Measurements from ENCODE around the gene PIN1.
"Not testable (repeated sequence)": the region's sequence is repeated elsewhere in the genome, so short reads cannot be mapped to it uniquely, and the experiment has no call there.

The PIN1 gene

DNA sequence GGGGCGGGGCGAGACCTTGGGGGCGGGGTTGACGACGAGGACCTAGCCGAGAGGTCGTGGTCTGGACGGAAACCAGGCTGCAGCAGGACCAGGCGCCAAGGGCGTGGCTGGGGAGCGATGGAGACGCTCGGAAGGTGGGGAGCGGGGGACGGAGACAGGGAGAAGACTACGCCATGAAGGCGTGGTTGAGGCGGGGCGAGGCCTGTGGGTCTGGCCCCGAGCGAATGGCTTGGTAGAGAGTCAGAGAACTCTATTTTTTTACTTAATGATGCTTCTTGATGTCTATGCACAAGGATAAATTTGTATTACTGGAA lies 15.6 kb upstream of the PIN1 start:
- H3K4me3 ChIP-seq (replicated peaks; ENCODE audit: low read depth, low read length) = peak overlapping the region; percentile 38
- DNase-seq (ENCODE audit: low read depth) = no peak
- TF ChIP-seq, protein P1, sequence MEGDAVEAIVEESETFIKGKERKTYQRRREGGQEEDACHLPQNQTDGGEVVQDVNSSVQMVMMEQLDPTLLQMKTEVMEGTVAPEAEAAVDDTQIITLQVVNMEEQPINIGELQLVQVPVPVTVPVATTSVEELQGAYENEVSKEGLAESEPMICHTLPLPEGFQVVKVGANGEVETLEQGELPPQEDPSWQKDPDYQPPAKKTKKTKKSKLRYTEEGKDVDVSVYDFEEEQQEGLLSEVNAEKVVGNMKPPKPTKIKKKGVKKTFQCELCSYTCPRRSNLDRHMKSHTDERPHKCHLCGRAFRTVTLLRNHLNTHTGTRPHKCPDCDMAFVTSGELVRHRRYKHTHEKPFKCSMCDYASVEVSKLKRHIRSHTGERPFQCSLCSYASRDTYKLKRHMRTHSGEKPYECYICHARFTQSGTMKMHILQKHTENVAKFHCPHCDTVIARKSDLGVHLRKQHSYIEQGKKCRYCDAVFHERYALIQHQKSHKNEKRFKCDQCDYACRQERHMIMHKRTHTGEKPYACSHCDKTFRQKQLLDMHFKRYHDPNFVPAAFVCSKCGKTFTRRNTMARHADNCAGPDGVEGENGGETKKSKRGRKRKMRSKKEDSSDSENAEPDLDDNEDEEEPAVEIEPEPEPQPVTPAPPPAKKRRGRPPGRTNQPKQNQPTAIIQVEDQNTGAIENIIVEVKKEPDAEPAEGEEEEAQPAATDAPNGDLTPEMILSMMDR (IDR thresholded peaks at IDR 0.05; ENCODE audit: low read length, missing control alignments) = no peak

DNA sequence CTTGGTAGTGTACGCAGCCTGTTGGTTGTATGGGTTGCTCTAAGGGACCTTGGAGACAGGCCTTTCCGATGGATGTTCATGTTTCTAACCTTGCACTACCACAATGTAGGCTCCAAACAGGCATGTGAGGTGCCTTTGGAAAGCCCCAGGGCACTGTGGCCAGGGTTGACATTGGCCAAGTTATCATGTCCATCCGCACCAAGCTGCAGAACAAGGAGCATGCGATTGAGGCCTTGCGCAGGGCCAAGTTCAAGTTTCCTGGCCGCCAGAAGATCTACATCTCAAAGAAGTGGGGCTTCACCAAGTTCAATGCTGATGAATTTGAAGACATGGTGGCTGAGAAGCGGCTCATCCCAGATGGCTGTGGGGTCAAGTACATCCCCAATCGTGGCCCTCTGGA lies 15.1 kb upstream of the PIN1 start:
- not testable (repeated sequence) for H3K4me3 ChIP-seq (replicated peaks; ENCODE audit: low read depth, low read length); DNase-seq (ENCODE audit: low read depth)

DNA sequence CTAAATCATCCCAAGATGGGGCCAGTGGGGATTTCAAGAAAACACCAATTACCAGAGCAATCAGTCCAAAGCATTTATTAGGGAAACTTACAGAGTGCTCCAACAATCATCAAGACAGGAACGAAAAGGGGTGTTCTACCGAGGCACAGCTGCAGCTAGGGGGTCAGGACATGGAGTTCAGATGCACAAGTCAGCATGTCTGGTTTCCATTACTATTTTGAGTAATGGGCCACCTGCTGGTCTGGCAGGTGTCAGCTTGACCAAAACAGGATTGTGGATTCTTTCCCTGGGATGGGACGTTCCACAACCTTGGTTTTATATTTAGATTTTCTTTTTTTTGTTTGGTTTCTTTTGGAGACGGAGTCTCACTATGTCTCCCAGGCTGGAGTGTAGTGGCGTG lies 11.3 kb upstream of the PIN1 start:
- TF ChIP-seq, protein P1 (IDR thresholded peaks at IDR 0.05; ENCODE audit: low read length, missing control alignments) = no peak
- H3K4me3 ChIP-seq (replicated peaks; ENCODE audit: low read depth, low read length) = no peak overlapping the region
- DNase-seq (ENCODE audit: low read depth) = no peak

DNA sequence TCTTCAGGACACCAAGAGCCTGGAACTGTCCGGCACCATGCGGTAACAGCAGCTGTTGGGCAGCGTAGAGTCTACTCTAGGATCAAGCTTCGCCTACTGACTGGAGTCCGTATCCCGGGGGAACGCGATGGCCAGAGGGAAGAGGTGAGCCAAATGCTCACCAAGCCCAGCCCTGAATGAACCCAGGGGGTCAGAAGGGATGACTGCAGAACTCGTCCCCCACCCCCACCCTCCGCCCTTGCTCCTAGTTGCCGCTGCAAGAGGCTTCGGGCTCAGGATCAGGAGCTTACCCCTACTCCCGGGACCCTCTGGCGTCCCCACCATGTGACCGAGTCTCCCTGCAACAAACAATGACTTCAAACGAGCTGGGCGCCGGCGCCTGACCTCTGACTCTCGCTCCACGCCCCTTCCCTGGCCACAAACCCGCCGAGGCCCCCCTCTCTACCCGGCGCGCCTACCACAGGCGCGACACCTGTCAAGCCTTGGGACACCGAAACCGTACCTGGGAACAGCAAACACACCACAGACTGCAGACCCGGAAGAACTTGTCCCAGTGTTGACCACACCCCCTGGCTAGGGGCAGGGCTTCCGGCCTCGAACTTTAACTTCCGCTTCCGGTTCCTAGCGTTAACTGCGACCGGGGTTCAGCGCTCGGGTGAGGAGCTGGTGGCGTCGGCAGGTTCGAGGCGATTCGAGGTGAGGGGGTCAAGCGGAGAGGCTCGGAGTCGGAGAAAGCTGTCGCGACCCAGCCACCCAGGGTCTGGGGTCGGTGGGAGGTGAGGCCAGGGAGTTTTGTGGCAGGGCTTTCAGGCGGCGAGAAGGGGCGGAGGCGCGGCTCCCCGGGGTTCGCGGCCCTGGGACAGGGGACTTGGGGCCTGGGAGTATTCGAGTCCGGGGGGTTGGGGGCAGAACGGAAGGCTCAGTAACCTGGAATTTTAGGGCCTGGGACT lies 7.6 kb upstream of the PIN1 start, which contains the start of gene UBL5:
Gene UBL5 (plus strand): TSS at position 630 of the 950 bp plus-strand sequence. CDS start 420 bp downstream, outside the sequence.
- TF ChIP-seq, protein P1 (IDR thresholded peaks at IDR 0.05; ENCODE audit: low read length, missing control alignments) = no peak
- peak; percentile 80 for DNase-seq (ENCODE audit: low read depth)
- peak within 1 kb of the TSS; percentile 95 for H3K4me3 ChIP-seq (replicated peaks; ENCODE audit: low read depth, low read length)

DNA sequence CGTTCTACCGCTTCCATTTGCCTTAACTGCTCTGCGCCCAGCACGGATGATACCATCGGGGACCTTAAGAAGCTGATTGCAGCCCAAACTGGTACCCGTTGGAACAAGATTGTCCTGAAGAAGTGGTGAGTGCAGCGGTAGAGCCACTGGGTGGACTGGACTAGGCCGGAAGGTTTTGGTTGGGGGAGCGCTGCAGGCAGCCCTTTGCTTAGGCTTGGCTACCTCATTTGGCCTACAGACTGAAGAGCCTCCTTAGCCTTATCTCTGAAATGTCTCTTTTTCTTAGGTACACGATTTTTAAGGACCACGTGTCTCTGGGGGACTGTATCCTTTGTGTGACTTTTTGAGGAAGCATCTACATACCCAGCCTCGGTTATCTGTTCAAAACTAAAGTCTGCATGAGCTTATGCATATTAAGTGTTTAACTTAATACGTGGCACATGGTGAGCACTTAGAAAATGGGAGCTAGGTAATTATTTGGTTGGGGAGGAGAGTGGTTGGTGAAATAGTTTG lies 6.5 kb upstream of the PIN1 start:
- peak overlapping the region; percentile 95 for H3K4me3 ChIP-seq (replicated peaks; ENCODE audit: low read depth, low read length)
- TF ChIP-seq, protein P1 (IDR thresholded peaks at IDR 0.05; ENCODE audit: low read length, missing control alignments) = no peak
- no peak for DNase-seq (ENCODE audit: low read depth)

DNA sequence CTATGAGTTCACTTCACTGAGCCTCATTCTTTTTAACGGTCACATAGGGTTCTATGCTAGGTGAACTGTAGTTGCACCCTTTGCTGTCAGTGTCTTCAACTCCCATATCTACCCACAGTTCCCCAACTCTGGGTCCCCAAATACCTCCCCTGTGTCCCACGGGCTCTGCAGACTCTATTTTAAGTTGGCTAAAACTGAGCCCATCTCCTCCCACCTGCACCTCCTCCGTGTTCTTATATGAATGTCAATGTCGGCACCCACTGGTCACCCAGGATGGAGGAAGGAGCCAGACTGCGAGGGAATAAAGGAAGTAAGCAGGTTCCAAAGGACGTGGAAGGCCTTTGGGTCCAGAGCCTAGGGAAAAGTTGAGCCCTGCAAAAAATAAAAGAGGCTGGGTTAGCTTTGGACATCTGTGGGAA lies 802 bp upstream of the PIN1 start:
- no peak for DNase-seq (ENCODE audit: low read depth)
- TF ChIP-seq, protein P1 (IDR thresholded peaks at IDR 0.05; ENCODE audit: low read length, missing control alignments) = no peak
- H3K4me3 ChIP-seq (replicated peaks; ENCODE audit: low read depth, low read length) = peak overlapping the region; percentile 79

DNA sequence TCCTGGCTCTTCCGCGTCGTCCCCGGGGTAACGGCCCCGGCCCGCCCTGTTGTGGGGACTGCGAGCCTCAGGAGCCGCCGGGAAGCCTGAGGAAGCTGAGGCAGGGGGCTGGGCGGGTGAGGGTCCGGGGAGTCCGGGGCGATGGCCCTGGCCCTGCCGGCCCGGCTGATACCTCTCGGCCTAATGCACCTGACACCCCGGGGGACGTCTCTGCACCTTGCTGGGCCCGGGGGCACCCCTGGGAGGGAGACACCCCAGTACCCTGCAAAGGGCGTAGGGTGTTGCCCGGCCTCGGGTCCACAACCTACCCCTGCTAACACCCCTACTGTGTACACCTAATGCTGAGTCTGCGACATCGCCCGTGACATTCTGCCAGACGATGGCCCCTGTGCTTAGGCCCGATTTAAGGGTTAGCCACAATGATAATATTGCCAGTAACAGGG lies 410 bp downstream of the PIN1 start:
- H3K4me3 ChIP-seq (replicated peaks; ENCODE audit: low read depth, low read length) = peak overlapping the region; percentile 78
- TF ChIP-seq, protein P1 (IDR thresholded peaks at IDR 0.05; ENCODE audit: low read length, missing control alignments) = no peak
- no peak for DNase-seq (ENCODE audit: low read depth)

All from fibroblast of pulmonary artery (primary cell).